Esophagus muscularis mucosa (tissue), 4 donors: Measurements from ENCODE around the gene NRK.

Experiments
- EP300 ChIP-seq: sonication (generic); formaldehyde crosslinking; IDR thresholded peaks from one replicate; pipeline ENCODE4 v1.6.1; 2017; ENCODE audit warnings: antibody characterized with exemption
- POLR2A ChIP-seq: fragments of 450-650 bp; IDR thresholded peaks from one replicate; pipeline ENCODE4 v1.6.1; 2017; ENCODE audit warnings: antibody characterized with exemption, moderate library complexity, mild to moderate bottlenecking, low read depth
- POLR2AphosphoS5 ChIP-seq, 2 donors: sonication (generic); formaldehyde crosslinking; IDR thresholded peaks; one replicate each; pipeline ENCODE4 v1.6.1; 2017; ENCODE audit warnings: antibody characterized with exemption in 2 of 2
- TF ChIP-seq, protein P1 (sequence below), 3 experiments: fragments of 200-600 bp in 2 of 3; fragments of 450-650 bp in 1 of 3; sonication (generic) in 2 of 3; IDR thresholded peaks; one replicate each; pipeline ENCODE4 v1.5.1; 2017 to 2019; ENCODE audit warnings: antibody characterized with exemption in 3 of 3, mild to moderate bottlenecking in 2 of 3, moderate library complexity in 1 of 3

DNA sequence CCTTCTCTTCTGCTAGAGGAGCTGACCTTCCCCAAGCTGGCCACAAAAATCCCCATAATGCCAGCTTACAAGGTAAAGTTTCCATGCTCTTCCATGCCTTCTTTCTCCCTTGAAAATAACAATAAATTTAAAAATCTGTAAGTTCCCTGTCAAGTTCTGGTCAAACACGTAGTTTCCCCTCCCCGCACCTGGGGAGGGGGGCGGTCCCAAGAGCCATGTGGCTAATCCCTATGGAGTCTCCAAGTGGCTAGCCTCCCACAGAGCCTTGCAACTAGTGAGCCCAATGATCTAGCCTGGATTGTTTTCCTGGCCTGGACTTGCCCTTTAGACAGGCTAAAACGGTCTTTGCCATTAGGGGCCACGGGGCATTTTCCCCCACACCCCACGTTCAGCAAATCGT, 2.1 kb upstream of the NRK start:
- TF ChIP-seq POLR2AphosphoS5 (IDR thresholded peaks at IDR 0.05) (no peak), EP300 (no peak), POLR2A (no peak)
- TF ChIP-seq, protein P1, sequence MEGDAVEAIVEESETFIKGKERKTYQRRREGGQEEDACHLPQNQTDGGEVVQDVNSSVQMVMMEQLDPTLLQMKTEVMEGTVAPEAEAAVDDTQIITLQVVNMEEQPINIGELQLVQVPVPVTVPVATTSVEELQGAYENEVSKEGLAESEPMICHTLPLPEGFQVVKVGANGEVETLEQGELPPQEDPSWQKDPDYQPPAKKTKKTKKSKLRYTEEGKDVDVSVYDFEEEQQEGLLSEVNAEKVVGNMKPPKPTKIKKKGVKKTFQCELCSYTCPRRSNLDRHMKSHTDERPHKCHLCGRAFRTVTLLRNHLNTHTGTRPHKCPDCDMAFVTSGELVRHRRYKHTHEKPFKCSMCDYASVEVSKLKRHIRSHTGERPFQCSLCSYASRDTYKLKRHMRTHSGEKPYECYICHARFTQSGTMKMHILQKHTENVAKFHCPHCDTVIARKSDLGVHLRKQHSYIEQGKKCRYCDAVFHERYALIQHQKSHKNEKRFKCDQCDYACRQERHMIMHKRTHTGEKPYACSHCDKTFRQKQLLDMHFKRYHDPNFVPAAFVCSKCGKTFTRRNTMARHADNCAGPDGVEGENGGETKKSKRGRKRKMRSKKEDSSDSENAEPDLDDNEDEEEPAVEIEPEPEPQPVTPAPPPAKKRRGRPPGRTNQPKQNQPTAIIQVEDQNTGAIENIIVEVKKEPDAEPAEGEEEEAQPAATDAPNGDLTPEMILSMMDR (IDR thresholded peaks at IDR 0.05) = no peak
